IMR-90 (cell line): ENCODE data around the gene NCAPD3. TPM values are rescaled to one million over a fixed set of nuclear protein-coding genes. Genes with fewer than 3 reads are reported as not detected.

Source experiments
- polyA plus RNA-seq, 3 experiments: library from polyadenylated mRNA; depleted of rRNA; stranded (reverse); fragments of >200 nt; gene quantifications; 2 replicates each; pipeline ENCODE4 v1.2.3, GENCODE V29; 2012; ENCODE audit warnings: low replicate concordance in 1 of 3
- total RNA-seq: library from RNA; depleted of rRNA; stranded (reverse); fragments of >200 nt; gene quantifications from 2 replicates; pipeline ENCODE4 v1.2.3, GENCODE V29; 2012; rRNA removed

Gene NCAPD3
- total and polyA plus RNA-seq, 2 of the 4 experiments (the other 2 are of a cell fraction), result 18.0 to 19.2 TPM

Other genes with a start within 250 kb of the NCAPD3 start
- 71.5 and 102 TPM in 2 replicates for gene JAM3, start 154.9 kb downstream of the NCAPD3 start, total RNA-seq
- 32.0 and 38.0 TPM in 2 replicates for gene JAM3, start 154.9 kb downstream of the NCAPD3 start, polyA plus RNA-seq (2012; rRNA removed)
- 38.9 and 51.1 TPM in 2 replicates for gene VPS26B, start 704 bp upstream of the NCAPD3 start, total RNA-seq
- gene VPS26B, start 704 bp upstream of the NCAPD3 start, polyA plus RNA-seq (2012; rRNA removed), result 39.5 and 41.6 TPM in 2 replicates
- gene THYN1, start 29.4 kb upstream of the NCAPD3 start, total RNA-seq, result 51.9 and 72.1 TPM in 2 replicates
- 42.8 and 43.1 TPM in 2 replicates for gene THYN1, start 29.4 kb upstream of the NCAPD3 start, polyA plus RNA-seq (2012; rRNA removed)
- gene ACAD8, start 29.6 kb upstream of the NCAPD3 start, total RNA-seq, result 9.7 and 11.1 TPM in 2 replicates
- gene ACAD8, start 29.6 kb upstream of the NCAPD3 start, polyA plus RNA-seq (2012; rRNA removed), result 18.3 and 21.2 TPM in 2 replicates
- gene GLB1L3, start 52.4 kb upstream of the NCAPD3 start, total RNA-seq, result not detected in 2 replicates
- gene GLB1L3, start 52.4 kb upstream of the NCAPD3 start, polyA plus RNA-seq (2012; rRNA removed), result not detected in 2 replicates
- gene GLB1L2, start 108.0 kb upstream of the NCAPD3 start, total RNA-seq, result under 0.01 TPM in 2 replicates
- 0.13 and 0.26 TPM in 2 replicates for gene GLB1L2, start 108.0 kb upstream of the NCAPD3 start, polyA plus RNA-seq (2012; rRNA removed)
- not detected in 2 replicates for gene B3GAT1, start 188.3 kb upstream of the NCAPD3 start, total RNA-seq
- not detected in 2 replicates for gene B3GAT1, start 188.3 kb upstream of the NCAPD3 start, polyA plus RNA-seq (2012; rRNA removed)